HG02642 (cell line): Measurements from ENCODE around the gene TMEM234.

ENCODE experiments used
- ATAC-seq: cut with Tn5 transposase; IDR thresholded peaks from one replicate; pipeline ENCODE4 v1.9.1; 2021; ENCODE audit warnings: mild to moderate bottlenecking; ENCODE audit not compliant: unreplicated experiment, poor library complexity

Gene TMEM234

GRCh38 chr1:32240140-32240951 lies 18.2 kb upstream of the TMEM234 start:
- ATAC-seq, result peak; percentile 32

DNA sequence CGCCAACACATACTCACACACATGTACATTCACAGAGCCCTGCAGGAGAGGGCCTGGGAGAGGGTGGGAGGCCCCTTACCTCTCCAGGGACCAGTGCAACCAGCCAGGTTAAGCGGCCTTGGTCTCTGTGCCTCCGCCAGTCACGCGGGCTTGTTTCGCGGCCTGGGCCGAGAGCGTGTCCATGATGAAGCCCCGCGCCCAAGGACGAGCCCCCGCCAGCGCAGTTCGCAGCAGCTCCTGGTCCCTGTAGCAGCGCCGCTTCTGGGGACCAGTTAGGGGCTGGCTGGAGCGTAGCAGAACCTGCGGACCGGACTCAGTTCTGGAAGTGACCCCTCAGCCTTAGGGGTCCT lies 17.6 kb upstream of the TMEM234 start:
- no peak for ATAC-seq

DNA sequence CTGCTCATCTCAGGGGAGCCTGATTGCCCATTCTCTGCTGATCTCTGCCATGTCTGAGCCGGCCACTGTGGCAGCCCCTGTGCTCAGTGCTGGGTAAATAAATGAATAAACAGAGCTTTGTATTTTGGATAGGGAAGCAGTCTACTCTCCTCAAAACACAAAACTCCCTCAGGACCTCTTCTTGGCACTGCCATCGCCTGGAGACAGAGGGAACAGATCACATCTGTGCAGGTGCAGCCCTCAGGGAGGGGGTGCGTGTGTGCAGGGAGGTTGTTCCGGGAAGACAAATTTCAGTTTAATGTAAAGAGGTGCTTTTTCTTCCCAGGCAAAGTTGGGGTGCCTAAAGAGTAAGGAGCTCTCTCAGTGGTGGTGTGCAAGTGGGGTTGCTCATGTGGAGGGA lies 17.2 kb upstream of the TMEM234 start:
- ATAC-seq, result no peak

DNA sequence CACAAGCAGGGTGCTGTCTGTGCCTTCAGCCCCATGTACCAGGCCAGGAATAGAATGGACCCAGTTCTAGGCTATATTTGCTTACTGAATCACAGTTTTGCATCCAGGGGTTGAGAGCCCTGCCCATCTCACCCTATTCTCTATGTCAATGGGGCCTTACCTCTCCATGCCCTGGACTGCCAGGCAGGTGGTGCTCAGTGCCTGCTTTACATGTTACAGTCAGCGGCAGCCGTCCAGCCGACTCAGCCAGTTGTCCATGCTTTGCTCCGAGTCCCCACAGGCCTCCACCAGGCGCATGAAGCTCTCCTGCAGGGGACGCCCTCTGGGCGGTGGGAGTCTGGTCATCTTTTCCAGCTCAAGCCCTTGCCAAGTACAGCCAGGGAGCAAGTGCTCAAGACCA lies 12.6 kb upstream of the TMEM234 start:
- ATAC-seq, result no peak

GRCh38 chr1:32232558-32233304 lies 10.6 kb upstream of the TMEM234 start:
- no peak for ATAC-seq

DNA sequence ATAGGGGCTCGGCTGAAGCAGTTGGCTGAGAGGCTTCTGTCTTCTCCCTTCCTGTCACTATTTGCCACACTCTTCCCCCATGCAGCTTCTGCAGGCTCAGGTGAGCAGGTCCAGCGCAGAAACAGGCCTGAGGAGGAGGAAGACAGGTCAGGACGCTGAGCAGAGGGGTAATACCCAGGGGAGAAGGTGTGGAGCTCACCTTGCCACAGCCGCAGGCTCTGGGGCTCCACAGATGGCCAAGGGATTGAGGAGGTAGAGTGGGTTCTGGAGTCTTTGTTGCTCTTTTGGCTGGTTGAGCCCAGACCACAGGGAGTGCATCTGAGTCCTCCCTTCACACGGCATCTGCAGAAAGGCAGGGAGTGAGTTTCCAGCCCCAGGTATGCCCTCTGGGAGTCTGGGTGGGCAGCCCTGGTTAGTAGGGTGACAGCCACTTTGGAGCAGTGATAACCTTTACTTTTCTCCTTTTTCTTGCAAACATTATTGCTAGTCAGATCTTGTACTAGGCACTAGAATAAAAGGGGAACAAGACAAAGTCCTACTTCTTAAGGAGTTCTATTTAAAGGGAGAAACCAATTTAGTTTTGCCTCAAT lies 9.8 kb upstream of the TMEM234 start:
- ATAC-seq, result no peak

- ATAC-seq, result no peak
Observed at GRCh38 chr1:32228771-32229170, 6.6 kb upstream of the TMEM234 start.

- no peak for ATAC-seq
Observed at GRCh38 chr1:32224285-32224684, 2.1 kb upstream of the TMEM234 start.

GRCh38 chr1:32223683-32224082 lies 1.5 kb upstream of the TMEM234 start:
- ATAC-seq, result no peak

DNA sequence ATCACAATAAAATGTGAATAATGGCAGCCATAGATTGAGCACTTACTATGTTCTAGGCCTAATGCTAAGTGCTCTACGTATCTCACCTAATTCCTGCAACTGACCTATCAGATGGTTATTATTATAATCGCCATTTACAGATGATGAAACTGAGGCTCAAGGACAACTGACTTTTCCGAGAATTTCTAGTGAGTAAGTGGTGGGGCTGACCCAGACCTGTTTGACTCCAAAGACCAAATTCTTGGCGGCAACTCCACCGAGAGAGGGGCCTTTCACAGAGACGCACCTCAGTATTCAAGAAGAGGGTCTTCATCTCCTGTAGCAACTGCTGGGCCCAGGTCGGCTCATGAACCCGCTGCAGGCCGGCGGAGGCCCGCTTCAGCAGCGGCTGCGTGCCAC lies 573 bp downstream of the TMEM234 start:
- ATAC-seq, result no peak

DNA sequence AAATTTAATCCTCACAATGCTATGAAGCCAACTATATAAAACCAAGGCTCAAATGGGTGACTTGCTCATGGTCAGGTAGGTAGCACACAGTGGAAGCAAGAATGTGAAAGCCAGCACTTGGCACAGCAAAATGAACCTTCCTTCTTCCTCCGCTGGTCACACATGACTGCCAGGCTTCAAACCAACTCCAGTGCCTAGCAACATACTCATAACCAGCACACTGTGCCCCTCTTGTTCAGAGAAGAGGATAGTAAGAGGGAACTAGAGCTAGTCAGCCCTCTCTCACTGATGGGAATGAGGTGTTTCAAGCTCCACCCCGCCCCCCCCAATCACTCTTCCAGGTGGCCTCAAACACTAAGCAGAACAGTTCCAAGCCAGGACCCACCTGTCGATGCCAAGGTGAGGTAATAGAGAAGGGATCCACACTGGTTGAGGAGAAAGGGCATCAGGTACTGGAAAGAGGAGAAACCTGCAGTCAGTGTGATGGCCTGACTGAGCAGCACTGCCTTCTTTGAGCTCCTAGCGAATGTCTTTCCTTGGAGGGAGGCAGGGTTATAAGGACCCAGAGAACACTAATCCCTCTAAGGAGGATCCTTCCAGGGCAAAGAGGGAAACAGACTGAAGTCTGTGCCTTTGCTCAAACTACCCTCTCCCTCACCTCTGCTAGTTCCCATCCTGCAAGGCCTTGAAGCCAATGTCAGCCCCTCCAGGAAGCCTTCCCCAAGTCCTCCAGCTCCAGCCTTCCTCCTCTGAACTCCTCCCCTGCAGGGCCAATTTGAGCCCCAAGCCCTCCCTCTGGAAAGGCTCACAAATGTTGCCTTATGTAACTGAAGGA lies 1.2 kb downstream of the TMEM234 start:
- ATAC-seq, result no peak

DNA sequence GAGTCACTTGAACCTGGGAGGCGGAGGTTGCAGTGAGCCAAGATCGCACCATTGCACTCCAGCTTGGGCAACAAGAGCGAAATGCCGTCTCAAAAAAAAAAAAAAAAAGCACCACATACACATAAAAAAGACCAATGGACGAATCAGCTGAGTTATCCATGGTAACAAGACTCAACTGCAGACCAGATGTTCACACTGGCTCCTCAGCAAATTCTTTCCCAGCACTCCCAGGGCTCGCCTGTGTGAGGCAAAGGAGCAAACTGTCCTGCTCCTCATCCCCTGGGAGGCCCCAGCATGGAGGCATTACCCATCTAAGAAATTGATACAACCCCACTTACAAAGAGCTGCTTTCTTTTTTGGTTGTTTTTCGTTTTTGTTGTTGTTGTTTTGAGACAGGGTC lies 3.1 kb downstream of the TMEM234 start:
- ATAC-seq, result no peak

DNA sequence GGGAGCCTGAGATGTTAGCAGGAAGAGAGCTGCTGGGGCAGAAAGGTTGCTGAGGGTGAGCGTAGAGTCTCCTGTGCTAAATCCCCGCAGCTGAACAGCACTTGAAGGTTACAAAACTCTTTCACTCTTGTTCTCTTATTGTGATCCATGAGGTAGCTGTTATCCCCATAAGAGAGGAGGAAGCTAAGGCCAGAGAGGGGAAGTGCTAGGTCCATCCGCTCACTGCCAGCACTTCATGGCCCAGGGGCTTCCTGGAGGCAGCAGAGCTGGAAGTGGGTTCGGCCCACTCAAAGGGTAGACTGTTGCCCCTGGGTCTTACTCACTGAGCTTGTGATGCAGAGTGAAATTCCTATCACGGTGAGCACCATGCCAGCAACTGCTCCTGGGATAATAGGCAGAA lies 5.6 kb downstream of the TMEM234 start:
- ATAC-seq, result no peak

DNA sequence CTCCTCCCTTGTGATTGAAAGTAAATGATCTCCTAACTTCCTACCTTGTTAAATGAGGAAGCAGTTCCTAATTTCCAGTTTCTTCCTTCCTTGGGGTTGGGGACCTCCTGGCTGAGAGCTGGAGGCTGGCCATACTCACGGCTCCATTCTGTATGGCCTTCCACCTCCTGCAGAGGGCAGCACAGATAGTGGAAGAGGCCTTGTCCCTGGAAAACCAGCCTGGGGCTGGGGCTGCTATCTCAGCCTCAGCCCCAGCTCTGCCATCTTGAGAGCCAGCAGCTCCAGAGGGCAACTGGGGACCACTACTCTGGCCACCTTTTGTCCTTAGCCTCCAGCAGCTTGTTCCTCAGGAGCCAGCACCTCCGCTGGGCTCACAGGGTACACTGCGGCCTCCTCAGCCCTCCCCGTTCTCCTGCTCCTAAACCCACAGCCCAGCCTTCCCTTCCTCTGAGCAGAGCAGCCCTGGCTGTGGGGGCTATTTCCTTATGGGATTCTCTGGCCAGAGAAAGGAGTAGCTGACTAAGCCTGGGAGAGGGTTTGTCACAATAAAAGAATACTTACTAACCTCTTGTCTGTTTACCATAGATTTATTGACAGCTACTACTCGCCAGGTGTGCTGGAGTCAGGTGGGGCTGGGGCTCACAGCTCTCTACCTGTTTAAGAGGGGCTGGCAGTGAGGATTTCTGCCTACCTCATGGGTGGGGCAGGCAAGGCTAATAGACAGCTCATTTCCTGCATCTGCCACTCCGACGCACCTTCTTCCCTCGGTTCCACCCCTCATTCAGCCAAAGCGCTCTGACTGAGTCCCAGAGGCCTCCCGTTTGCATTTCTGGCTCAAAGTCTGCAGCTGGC lies 6.3 kb downstream of the TMEM234 start:
- ATAC-seq, result no peak

DNA sequence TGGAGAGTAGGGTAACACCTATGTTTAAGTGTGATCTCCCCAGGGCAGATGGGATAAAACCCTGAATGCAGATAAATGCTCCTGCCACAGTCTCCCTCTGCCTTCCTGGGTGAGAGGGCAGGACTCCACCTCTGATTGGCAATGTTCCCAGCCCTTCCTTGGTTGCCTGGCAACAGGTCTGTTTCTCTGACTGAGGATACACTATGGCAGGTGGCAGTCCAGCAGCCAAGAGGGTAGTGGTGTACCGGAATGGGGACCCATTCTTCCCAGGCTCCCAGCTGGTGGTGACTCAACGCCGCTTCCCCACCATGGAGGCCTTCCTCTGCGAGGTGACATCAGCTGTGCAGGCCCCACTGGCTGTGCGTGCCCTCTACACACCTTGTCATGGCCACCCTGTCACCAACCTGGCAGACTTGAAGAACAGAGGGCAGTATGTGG lies 13.2 kb downstream of the TMEM234 start, which contains the start of gene DCDC2B:
DCDC2B (plus strand) TSS at position 199 of the 438 bp plus-strand sequence; CDS start at position 204, 5 bp downstream.
- no peak for ATAC-seq

GRCh38 chr1:32208469-32208868 lies 13.7 kb downstream of the TMEM234 start:
- no peak for ATAC-seq

- peak; percentile 59 for ATAC-seq
Observed at GRCh38 chr1:32205401-32206370, 16.5 kb downstream of the TMEM234 start, which contains the start of gene IQCC. IQCC (plus strand) TSS chr1:32205671; CDS start chr1:32205682, 11 bp downstream.

DNA sequence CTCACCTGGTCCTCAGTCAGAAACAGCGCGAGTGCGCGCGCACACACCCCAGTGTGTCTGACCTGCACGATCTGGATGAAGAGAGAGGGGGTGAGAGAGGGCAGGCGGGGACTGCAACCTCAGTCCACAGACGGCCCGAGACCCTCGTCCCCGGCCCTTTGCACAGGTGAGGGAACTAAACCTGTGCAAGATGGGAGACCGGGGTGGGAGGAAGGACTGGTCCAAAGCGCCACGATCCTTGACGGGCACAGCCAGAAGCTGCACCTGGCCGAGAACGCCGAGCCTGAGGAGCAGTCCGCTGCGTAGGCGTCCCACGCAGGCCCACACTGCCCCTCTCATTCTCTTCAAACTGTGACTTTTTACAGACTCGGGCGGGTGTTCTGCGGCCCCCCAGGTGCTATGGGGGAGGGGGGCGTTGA lies 17.2 kb downstream of the TMEM234 start:
- no peak for ATAC-seq
